K562 (cell line): ENCODE measurements around the gene ADAT1. TPM values are rescaled to one million over a fixed set of nuclear protein-coding genes. Genes with fewer than 3 reads are reported as not detected.
A peak's percentile ranks its signal among the peaks of the same experiment; 100 is the strongest.

Experiments used
- BRD4 ChIP-seq: fragments of 200-600 bp; sonication (generic); IDR thresholded peaks from 2 replicates; pipeline ENCODE4 v1.6.1; 2017; ENCODE audit warnings: inconsistent platforms
- CEBPB ChIP-seq: fragments of 450-650 bp; IDR thresholded peaks from 2 replicates; pipeline ENCODE4 v1.6.1; 2016; ENCODE audit warnings: missing genetic modification characterization, missing compliant biosample characterization
- HDAC8 ChIP-seq: fragments of 450-650 bp; IDR thresholded peaks from 2 replicates; pipeline ENCODE4 v1.6.1; 2016; ENCODE audit warnings: mild to moderate bottlenecking, missing genetic modification characterization, moderate library complexity, missing compliant biosample characterization
- KAT2B ChIP-seq: IDR thresholded peaks from one replicate; pipeline ENCODE4 v1.6.1; 2012; ENCODE audit warnings: low read depth, mild to moderate bottlenecking, control low read depth, inconsistent platforms, low read length, moderate library complexity
- MXI1 ChIP-seq: IDR thresholded peaks from 2 replicates; pipeline ENCODE4 v1.6.1; 2011; ENCODE audit warnings: low read depth, mild to moderate bottlenecking, improper control_type of control experiment, low read length
- MYNN ChIP-seq, 2 experiments: sonication (generic); formaldehyde crosslinking in 1 of 2; IDR thresholded peaks; 2 replicates each; pipeline versions ENCODE4 v1.5.0 to v1.6.1; 2016 to 2020; ENCODE audit warnings: antibody characterized with exemption in 1 of 2, missing genetic modification reagents in 1 of 2
- RUNX1 ChIP-seq: sonication (generic); IDR thresholded peaks from 2 replicates; pipeline ENCODE4 v1.6.1; 2016; ENCODE audit warnings: antibody characterized with exemption, low read depth
- SMARCA5 ChIP-seq: fragments of 450-650 bp; IDR thresholded peaks from 2 replicates; pipeline ENCODE4 v1.6.1; 2016
- SRF ChIP-seq, 2 experiments: fragments of 250-450, 450-650 bp in 1 of 2; sonication (Bioruptor Pico) in 1 of 2; sonication (generic) in 1 of 2; formaldehyde crosslinking; IDR thresholded peaks; 2 replicates each; pipeline versions ENCODE4 v1.5.0 to v1.5.1; 2020 to 2022; ENCODE audit warnings: mild to moderate bottlenecking in 1 of 2, missing genetic modification reagents in 1 of 2
- SRSF3 ChIP-seq: fragments of 200-400 bp; formaldehyde crosslinking; IDR thresholded peaks from 2 replicates; pipeline ENCODE4 v1.6.1; 2016; ENCODE audit warnings: mild to moderate bottlenecking, low read length, moderate library complexity; ENCODE audit not compliant: insufficient read depth
- TAF15 ChIP-seq: fragments of 200-400 bp; formaldehyde crosslinking; IDR thresholded peaks from 2 replicates; pipeline ENCODE4 v1.6.1; 2017; ENCODE audit warnings: mild to moderate bottlenecking, low read depth, low read length, moderate library complexity
- YBX1 ChIP-seq: fragments of 450-650 bp; IDR thresholded peaks from 2 replicates; pipeline ENCODE4 v1.7.1; 2016; ENCODE audit warnings: mild to moderate bottlenecking
- ZNF311 ChIP-seq: fragments of 250-450 bp; sonication (Bioruptor Pico); IDR thresholded peaks from 2 replicates; pipeline ENCODE4 v1.4.0; 2020; ENCODE audit warnings: mild to moderate bottlenecking, moderate library complexity
- ZNF347 ChIP-seq: fragments of 450-650 bp; formaldehyde crosslinking; IDR thresholded peaks from 2 replicates; pipeline ENCODE4 v1.4.0; 2020; ENCODE audit warnings: low read depth, mild to moderate bottlenecking, moderate library complexity
- ZNF584 ChIP-seq: fragments of 200-800 bp; sonication (Bioruptor generic); IDR thresholded peaks from 2 replicates; pipeline ENCODE4 v1.6.1; 2016; ENCODE audit warnings: low read depth, mild to moderate bottlenecking, missing genetic modification characterization, missing compliant biosample characterization
- polyA plus RNA-seq, 8 experiments: library from polyadenylated mRNA; depleted of rRNA in 4 of 8; stranded (reverse) in 5 of 8; unstranded in 3 of 8; fragments of >200 nt; fragmentation: Nextera tagmentation in 2 of 8; fragmentation: Illumina TruSeq in 1 of 8; extraction: Ambion mirVana in 2 of 8; extraction: Trizol in 1 of 8; gene quantifications; 2 replicates each; pipeline versions ENCODE4 v1.2.1 to v1.2.3, GENCODE V29; 2011 to 2014; ENCODE audit warnings: inconsistent platforms in 1 of 8, missing spikeins in 1 of 8
- total RNA-seq, 7 experiments: library from RNA; depleted of rRNA in 6 of 7; stranded (reverse); fragments of >200 nt in 6 of 7; fragmentation: Illumina TruSeq in 2 of 7; extraction: Trizol in 2 of 7; gene quantifications; 2 replicates each; pipeline versions ENCODE4 v1.2.1 to v1.2.3, GENCODE V29; 2011 to 2021; ENCODE audit warnings: low replicate concordance in 1 of 7
- TF ChIP-seq, protein P1 (sequence below): sonication (generic); formaldehyde crosslinking; IDR thresholded peaks from 2 replicates; pipeline ENCODE4 v1.5.0; 2020; ENCODE audit warnings: missing genetic modification reagents
- TF ChIP-seq, protein P2 (sequence below): fragments of 250-450 bp; sonication (Bioruptor Pico); IDR thresholded peaks from 2 replicates; pipeline ENCODE4 v1.5.1; 2021; ENCODE audit warnings: mild to moderate bottlenecking
- TF ChIP-seq, protein P3 (sequence below): fragments of 250-450 bp; sonication (Bioruptor Pico); IDR thresholded peaks from 2 replicates; pipeline ENCODE4 v1.8.0; 2021; ENCODE audit warnings: moderate library complexity, mild to moderate bottlenecking, inconsistent platforms
- TF ChIP-seq, protein P4 (sequence below), 2 experiments: IDR thresholded peaks in 1 of 2; conservative IDR thresholded peaks in 1 of 2; 2 replicates each; pipeline ENCODE4 v1.6.1; 2016; ENCODE audit warnings: low read depth in 2 of 2, mild to moderate bottlenecking in 1 of 2, missing compliant biosample characterization in 1 of 2, missing genetic modification characterization in 1 of 2, moderate library complexity in 1 of 2
- TF ChIP-seq, protein P5 (sequence below): fragments of 450-650 bp; IDR thresholded peaks from 2 replicates; pipeline ENCODE4 v1.6.1; 2018; ENCODE audit not compliant: partially characterized antibody

Gene ADAT1
- total and polyA plus RNA-seq, 9 of the 15 experiments (the other 6 are each of a cell fraction or from before 2014, with no cell fraction given): 16.0 to 36.7 (median 28.2) TPM

DNA sequence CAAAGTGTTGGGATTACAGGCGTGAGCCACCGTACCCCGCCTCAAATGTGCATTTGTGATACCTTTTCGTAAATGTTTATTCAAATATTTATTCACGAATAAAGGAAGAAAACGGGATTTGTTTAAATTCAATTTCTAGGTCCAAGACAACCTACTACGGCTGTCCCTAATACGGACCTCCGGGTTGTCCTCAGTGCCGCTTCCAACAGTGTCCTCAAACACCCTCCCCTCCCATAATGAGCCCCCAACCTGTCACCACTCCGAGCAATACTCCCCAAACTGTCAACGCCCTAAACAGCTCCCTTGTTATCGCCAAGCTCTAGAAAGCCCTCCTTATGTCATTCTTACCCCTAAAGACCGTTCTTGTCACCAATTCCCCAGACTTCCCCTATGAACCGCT is 57.4 kb downstream of the ADAT1 start (continued):
- TF ChIP-seq, protein P1, sequence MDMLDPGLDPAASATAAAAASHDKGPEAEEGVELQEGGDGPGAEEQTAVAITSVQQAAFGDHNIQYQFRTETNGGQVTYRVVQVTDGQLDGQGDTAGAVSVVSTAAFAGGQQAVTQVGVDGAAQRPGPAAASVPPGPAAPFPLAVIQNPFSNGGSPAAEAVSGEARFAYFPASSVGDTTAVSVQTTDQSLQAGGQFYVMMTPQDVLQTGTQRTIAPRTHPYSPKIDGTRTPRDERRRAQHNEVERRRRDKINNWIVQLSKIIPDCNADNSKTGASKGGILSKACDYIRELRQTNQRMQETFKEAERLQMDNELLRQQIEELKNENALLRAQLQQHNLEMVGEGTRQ: no peak
- TF ChIP-seq RUNX1: no peak
- TF ChIP-seq ZNF311 (CRISPR knock-in tag): no peak
- TF ChIP-seq BRD4: no peak
- TF ChIP-seq, protein P2, sequence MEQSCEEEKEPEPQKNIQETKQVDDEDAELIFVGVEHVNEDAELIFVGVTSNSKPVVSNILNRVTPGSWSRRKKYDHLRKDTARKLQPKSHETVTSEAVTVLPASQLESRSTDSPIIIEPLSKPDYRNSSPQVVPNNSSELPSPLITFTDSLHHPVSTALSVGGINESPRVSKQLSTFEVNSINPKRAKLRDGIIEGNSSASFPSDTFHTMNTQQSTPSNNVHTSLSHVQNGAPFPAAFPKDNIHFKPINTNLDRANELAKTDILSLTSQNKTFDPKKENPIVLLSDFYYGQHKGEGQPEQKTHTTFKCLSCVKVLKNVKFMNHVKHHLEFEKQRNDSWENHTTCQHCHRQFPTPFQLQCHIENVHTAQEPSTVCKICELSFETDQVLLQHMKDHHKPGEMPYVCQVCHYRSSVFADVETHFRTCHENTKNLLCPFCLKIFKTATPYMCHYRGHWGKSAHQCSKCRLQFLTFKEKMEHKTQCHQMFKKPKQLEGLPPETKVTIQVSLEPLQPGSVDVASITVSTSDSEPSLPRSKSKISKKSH (CRISPR knock-in tag): no peak
- no peak for TF ChIP-seq SRF (CRISPR knock-in tag; IDR thresholded peaks at IDR 0.05)
- TF ChIP-seq YBX1: no peak
- no peak for TF ChIP-seq TAF15
- TF ChIP-seq, protein P3, sequence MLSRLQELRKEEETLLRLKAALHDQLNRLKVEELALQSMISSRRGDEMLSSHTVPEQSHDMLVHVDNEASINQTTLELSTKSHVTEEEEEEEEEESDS: no peak
- no peak for TF ChIP-seq HDAC8 (tag)
- 0 out of 2 replicates have a peak, but pooled peaks have one; percentile 9 for TF ChIP-seq SMARCA5
- TF ChIP-seq, protein P4, sequence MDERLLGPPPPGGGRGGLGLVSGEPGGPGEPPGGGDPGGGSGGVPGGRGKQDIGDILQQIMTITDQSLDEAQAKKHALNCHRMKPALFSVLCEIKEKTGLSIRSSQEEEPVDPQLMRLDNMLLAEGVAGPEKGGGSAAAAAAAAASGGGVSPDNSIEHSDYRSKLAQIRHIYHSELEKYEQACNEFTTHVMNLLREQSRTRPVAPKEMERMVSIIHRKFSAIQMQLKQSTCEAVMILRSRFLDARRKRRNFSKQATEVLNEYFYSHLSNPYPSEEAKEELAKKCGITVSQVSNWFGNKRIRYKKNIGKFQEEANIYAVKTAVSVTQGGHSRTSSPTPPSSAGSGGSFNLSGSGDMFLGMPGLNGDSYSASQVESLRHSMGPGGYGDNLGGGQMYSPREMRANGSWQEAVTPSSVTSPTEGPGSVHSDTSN (CRISPR knock-in tag; IDR thresholded peaks at IDR 0.05; ENCODE audit: low read depth): no peak
- TF ChIP-seq, protein P4 (tag; conservative IDR thresholded peaks at IDR 0.05; ENCODE audit: low read depth): peak; percentile 89
- TF ChIP-seq MYNN (IDR thresholded peaks at IDR 0.05): no peak
- no peak for TF ChIP-seq MYNN (CRISPR knock-in tag; IDR thresholded peaks at IDR 0.05)
- no peak for TF ChIP-seq MXI1
- TF ChIP-seq SRSF3: no peak
- no peak for TF ChIP-seq CEBPB (tag)
- TF ChIP-seq ZNF347 (CRISPR knock-in tag): no peak
- TF ChIP-seq KAT2B: no peak
- TF ChIP-seq ZNF584: no peak
- TF ChIP-seq, protein P5, sequence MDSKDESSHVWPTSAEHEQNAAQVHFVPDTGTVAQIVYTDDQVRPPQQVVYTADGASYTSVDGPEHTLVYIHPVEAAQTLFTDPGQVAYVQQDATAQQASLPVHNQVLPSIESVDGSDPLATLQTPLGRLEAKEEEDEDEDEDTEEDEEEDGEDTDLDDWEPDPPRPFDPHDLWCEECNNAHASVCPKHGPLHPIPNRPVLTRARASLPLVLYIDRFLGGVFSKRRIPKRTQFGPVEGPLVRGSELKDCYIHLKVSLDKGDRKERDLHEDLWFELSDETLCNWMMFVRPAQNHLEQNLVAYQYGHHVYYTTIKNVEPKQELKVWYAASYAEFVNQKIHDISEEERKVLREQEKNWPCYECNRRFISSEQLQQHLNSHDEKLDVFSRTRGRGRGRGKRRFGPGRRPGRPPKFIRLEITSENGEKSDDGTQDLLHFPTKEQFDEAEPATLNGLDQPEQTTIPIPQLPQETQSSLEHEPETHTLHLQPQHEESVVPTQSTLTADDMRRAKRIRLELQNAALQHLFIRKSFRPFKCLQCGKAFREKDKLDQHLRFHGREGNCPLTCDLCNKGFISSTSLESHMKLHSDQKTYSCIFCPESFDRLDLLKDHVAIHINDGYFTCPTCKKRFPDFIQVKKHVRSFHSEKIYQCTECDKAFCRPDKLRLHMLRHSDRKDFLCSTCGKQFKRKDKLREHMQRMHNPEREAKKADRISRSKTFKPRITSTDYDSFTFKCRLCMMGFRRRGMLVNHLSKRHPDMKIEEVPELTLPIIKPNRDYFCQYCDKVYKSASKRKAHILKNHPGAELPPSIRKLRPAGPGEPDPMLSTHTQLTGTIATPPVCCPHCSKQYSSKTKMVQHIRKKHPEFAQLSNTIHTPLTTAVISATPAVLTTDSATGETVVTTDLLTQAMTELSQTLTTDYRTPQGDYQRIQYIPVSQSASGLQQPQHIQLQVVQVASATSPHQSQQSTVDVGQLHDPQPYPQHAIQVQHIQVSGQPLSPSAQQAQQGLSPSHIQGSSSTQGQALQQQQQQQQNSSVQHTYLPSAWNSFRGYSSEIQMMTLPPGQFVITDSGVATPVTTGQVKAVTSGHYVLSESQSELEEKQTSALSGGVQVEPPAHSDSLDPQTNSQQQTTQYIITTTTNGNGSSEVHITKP: peak; percentile 31
